MV-4-11 (cell line): Measurements from ENCODE around the gene TMEM239.

Experiments
- DNase-seq: peaks from one replicate; lab custom pipeline; 2025; lab: John Stamatoyannopoulos, UW

Gene TMEM239

DNA sequence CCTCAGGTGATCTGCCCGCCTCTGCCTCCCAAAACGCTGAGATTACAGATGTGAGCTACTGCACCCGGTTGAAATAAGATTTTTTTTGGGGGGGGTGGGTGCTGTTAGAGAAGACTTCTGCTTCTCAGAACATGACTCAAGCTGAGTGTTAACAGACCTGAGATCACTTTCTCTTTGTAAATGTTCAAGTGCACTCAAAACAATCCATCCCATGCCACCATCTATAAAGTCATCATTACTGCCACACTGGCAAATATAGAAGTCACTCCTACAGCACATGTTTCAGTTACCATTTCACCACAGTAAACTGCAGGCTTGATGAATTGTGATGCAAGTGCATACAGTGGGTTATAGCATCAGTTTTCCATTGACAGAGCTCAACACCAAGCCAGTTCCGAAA lies 33.4 kb downstream of the TMEM239 start:
- DNase-seq = no peak

DNA sequence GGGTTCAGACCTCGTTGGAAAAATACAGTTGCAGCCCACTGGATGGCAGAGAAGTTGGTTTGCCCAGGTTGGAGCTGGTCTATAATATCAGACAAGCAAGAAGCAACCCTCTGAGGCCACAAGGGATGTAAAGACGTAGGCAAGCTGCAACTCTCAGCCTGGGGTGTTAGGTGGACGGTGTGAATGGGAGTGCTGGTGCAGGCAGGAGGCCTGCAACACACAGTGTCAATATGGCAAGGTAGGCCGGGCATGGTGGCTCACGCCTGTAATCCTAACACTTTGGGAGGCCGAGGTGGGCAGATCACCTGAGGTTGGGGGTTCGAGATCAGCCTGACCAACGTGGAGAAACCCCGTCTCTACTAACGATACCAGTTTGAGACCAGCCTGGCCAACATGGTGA lies 34.9 kb downstream of the TMEM239 start:
- DNase-seq = no peak

DNA sequence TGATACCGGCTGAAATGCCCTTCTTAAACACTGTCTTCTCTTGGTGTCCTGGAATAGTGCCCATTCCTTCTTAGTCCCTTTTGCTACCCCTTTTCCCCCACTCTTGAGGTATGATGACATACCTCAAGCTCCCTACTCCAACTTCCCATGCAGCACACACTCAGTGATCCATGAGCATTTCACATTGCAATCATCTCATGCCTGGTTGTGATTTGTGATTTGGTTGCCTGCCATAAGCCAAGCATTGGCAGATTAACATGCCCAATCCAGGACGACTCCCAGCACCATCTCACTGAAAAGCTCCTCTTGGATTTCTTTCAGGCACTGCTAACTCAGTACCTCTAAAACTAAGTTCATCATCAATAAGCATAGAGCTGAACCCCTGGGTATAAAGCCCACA lies 42.4 kb downstream of the TMEM239 start:
- no peak for DNase-seq

DNA sequence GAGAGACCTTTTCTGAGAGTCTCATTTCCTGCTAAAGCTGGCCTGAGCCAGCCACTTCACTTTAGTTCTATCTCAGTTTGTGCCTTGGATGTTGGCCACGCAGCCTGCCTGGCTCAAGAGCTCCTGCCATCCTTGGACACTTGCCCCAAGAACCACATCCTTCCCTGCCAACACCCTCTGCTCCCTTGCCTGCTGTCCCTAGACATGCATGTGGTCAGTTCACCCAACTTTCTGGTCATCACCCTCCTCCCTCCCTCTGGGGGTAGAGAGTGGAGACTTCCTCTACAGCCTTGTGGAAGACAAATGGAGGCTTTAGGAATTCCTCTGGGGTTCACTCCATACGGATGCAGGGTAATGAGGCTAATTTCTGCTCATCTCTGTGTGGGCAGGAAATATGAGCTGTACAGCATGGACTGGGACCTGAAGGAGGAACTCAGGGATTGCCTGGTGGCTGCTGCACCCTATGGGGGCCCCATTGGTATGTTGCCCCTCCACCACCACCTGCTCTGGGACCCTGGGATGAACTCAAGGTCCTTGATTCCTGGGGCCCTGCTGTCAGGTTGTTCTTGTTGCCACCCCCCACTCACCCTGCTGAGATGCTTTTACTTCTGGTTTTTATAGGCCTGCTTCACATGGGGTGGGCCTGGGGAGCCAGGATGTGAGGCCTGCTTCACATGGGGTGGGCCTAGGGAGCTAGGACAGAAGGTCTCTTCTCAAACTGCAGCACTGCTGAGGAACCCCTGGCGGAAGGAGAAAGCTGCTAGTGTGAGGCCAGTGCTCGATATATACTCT lies 43.4 kb downstream of the TMEM239 start:
- DNase-seq = no peak

DNA sequence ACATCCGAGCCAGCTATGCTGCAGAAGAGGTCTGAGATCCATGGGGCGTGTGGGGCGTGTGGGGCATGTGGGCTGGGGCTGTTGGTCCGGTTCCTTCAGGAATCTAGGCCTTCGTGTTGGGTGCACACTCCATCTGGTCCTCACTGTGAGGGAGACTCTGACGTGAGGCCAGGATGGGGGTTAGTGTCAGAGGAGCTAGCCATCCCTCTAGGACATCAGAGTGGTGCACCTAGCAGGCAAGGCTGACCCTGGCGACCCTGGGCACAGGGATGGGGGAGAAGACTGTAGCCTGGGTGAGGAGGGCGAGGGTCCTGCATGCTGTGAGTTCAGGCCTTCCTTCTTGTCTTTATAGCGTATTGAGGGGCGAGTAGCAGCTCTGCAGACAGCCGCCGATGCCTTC lies 48.5 kb downstream of the TMEM239 start:
- DNase-seq = no peak

DNA sequence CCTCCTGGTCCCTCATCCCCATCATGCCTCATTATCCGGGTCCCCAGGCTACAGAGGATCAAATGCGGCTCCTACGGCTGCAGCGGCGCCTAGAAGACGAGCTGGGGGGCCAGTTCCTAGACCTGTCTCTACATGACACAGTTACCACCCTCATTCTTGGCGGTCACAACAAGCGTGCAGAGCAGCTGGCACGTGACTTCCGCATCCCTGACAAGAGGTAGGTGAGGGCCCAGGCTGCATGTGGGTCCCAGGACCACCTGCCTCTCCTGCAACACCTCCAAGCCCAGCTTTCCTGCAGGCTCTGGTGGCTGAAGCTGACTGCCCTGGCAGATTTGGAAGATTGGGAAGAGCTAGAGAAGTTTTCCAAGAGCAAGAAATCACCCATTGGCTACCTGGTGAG lies 48.9 kb downstream of the TMEM239 start:
- no peak for DNase-seq

DNA sequence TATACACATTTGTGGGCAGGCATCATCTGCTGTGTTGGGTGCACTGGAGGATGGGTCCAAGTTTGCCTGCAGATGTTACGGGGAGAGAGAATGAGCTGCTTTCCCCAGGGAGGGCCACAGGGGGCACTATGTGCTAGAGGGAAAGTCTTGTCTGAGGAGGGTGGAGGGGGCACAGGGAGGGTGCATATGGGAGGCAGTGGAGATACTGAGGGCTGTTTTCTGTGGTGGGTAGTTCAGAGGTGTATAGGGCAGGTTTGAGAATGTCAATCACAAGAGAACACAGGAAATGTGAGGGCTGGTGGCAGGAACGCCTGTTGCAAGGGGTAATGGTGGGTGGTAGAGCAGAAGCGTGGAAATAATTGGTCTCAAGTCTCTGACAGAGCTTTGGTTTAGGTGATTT lies 49.5 kb downstream of the TMEM239 start:
- no peak for DNase-seq

DNA sequence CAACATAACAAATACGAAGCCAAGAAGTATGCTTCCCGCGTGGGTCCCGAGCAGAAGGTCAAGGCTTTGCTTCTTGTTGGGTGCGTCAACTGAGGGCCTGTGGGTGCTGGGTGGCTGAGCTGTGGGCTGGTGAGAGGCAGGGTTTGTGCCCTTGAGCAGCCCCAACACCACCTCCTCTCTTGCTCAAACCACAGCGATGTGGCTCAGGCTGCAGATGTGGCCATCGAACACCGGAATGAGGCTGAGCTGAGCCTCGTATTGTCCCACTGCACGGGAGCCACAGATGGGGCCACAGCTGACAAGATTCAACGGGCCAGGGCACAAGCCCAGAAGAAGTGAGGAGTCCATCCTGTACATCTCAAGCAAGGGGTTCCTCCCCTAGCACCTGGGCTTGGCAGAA lies 50.1 kb downstream of the TMEM239 start:
- no peak for DNase-seq

DNA sequence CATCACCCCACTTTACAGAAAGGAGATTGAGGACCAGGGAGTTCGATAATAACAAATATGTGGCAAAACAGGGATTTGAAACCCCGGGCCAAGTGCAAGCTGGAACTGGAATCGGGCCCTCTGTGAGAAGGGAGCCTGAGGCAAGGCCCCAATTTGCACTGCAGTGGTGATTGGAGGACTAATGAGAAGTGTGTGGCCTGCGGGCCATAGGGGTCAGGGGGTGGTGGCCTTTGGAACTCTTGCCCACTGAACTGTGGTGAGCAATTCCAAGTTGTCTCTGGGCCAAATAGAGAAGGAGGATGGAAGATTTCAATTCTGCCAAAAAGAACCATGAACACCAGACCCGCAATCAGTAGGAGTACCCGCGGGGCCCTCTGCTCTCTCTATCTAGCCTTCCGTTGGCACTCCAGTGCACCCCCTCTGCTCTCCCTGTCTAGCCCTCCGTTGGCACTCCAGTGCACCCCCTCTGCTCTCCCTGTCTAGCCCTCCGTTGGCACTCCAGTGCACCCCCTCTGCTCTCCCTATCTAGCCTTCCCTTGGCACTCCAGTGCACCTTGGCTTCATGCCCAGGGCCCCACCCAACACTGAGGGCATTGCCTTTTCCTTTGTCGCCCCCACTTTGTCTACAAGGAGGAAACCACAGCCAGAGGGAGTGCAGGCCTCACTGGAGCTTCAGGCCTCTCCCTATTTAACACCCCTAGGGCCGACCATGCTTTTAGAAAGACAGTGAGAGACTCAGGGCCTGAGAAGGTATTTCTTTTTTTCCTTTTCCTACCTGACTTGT lies 51.1 kb downstream of the TMEM239 start:
- DNase-seq = no peak
